Measurements from ENCODE around the gene RIMBP2.
"Not testable (repeated sequence)": the region's sequence is repeated elsewhere in the genome, so short reads cannot be mapped to it uniquely, and the experiment has no call there.

Gene RIMBP2

GRCh38 chr12:130738403-130738802 lies 22.3 kb upstream of the RIMBP2 start:
- not testable (repeated sequence) for DNase-seq

- DNase-seq: no peak
Measured at GRCh38 chr12:130737731-130738130, 21.6 kb upstream of the RIMBP2 start.

GRCh38 chr12:130729344-130729743 lies 13.2 kb upstream of the RIMBP2 start:
- DNase-seq: no peak

- DNase-seq: no peak
Measured at GRCh38 chr12:130728158-130729058, 12.3 kb upstream of the RIMBP2 start.

- no peak for DNase-seq
Measured at GRCh38 chr12:130719263-130719859, 3.3 kb upstream of the RIMBP2 start.

GRCh38 chr12:130717752-130718151 lies 1.7 kb upstream of the RIMBP2 start:
- no peak for DNase-seq

GRCh38 chr12:130716969-130717366 lies 869 bp upstream of the RIMBP2 start:
- no peak for DNase-seq

GRCh38 chr12:130715150-130715997 lies 725 bp downstream of the RIMBP2 start:
- DNase-seq: no peak

- no peak for DNase-seq
Measured at GRCh38 chr12:130714591-130715149, 1.4 kb downstream of the RIMBP2 start.

GRCh38 chr12:130714091-130714590 lies 2.0 kb downstream of the RIMBP2 start:
- no peak for DNase-seq

- no peak for DNase-seq
Measured at GRCh38 chr12:130713581-130713991, 2.5 kb downstream of the RIMBP2 start.

- no peak for DNase-seq
Measured at GRCh38 chr12:130712346-130713065, 3.6 kb downstream of the RIMBP2 start.

- DNase-seq: no peak
Measured at GRCh38 chr12:130711756-130712155, 4.3 kb downstream of the RIMBP2 start.

GRCh38 chr12:130710733-130711080 lies 5.4 kb downstream of the RIMBP2 start:
- DNase-seq: no peak

GRCh38 chr12:130709971-130710732 lies 5.9 kb downstream of the RIMBP2 start:
- no peak for DNase-seq

GRCh38 chr12:130709151-130709970 lies 6.7 kb downstream of the RIMBP2 start:
- DNase-seq: no peak

- no peak for DNase-seq
Measured at GRCh38 chr12:130708648-130709047, 7.5 kb downstream of the RIMBP2 start.

GRCh38 chr12:130707571-130707891 lies 8.6 kb downstream of the RIMBP2 start:
- DNase-seq: no peak

- no peak for DNase-seq
Measured at GRCh38 chr12:130706885-130707570, 9.1 kb downstream of the RIMBP2 start.

GRCh38 chr12:130706311-130706710 lies 9.8 kb downstream of the RIMBP2 start:
- DNase-seq: no peak
